ENCODE data around the gene ENOX1.

- TF ChIP-seq CTCF (IDR thresholded peaks at IDR 0.05) (no peak), ZFX (IDR thresholded peaks at IDR 0.05; ENCODE audit: borderline replicate concordance) (no peak)
Measured at GRCh38 chr13:43324129-43324528, 462.6 kb downstream of the ENOX1 start.
